ENCODE data around the gene PRKAR1B.

Gene PRKAR1B

GRCh38 chr7:510782-511281 is 216.2 kb downstream of the PRKAR1B start:
- DNase-seq (ENCODE audit: low read depth in 2 of 2): no peak

- DNase-seq (ENCODE audit: low read depth in 2 of 2): no peak
Measured at GRCh38 chr7:510131-510481, 217.0 kb downstream of the PRKAR1B start.

GRCh38 chr7:509426-510130 is 217.5 kb downstream of the PRKAR1B start:
- no peak for DNase-seq (ENCODE audit: low read depth in 2 of 2)

- no peak for DNase-seq (ENCODE audit: low read depth in 2 of 2)
Measured at GRCh38 chr7:508461-509170, 218.5 kb downstream of the PRKAR1B start.

- DNase-seq (ENCODE audit: low read depth in 2 of 2): no peak
Measured at GRCh38 chr7:507623-508300, 219.3 kb downstream of the PRKAR1B start.

- DNase-seq (ENCODE audit: low read depth in 2 of 2): no peak
Measured at GRCh38 chr7:506921-507622, 220.0 kb downstream of the PRKAR1B start.

GRCh38 chr7:506391-506831 is 220.7 kb downstream of the PRKAR1B start:
- DNase-seq (ENCODE audit: low read depth in 2 of 2): no peak

- no peak for DNase-seq (ENCODE audit: low read depth in 2 of 2)
Measured at GRCh38 chr7:505171-505570, 221.9 kb downstream of the PRKAR1B start.

- DNase-seq (ENCODE audit: low read depth in 2 of 2): no peak
Measured at GRCh38 chr7:504221-505111, 222.6 kb downstream of the PRKAR1B start.

GRCh38 chr7:503575-504111 is 223.4 kb downstream of the PRKAR1B start:
- DNase-seq (ENCODE audit: low read depth in 2 of 2): no peak

GRCh38 chr7:502296-502695 is 224.8 kb downstream of the PRKAR1B start:
- DNase-seq (ENCODE audit: low read depth in 2 of 2): no peak

- DNase-seq (ENCODE audit: low read depth in 2 of 2): no peak
Measured at GRCh38 chr7:501526-501925, 225.6 kb downstream of the PRKAR1B start.

GRCh38 chr7:500521-501420 is 226.3 kb downstream of the PRKAR1B start:
- no peak for DNase-seq (ENCODE audit: low read depth in 2 of 2)

- no peak for DNase-seq (ENCODE audit: low read depth in 2 of 2)
Measured at GRCh38 chr7:499853-500485, 227.1 kb downstream of the PRKAR1B start.

Data from stimulated activated CD8-positive, alpha-beta memory T cell treated with anti-CD3 and anti-CD28 coated beads, Interleukin-7, amount 100 ng/mL, for 4 hours (primary cell).